ENCODE measurements around the gene EXT2.

EXT2 gene

GRCh38 chr11:44128729-44129128 is 33.3 kb downstream of the EXT2 start:
- H3K27ac ChIP-seq = no peak overlapping the region
- DNase-seq (ENCODE audit: low read depth, low spot score) = no peak

- no peak for DNase-seq (ENCODE audit: low read depth, low spot score)
- no peak overlapping the region for H3K27ac ChIP-seq
Measured at GRCh38 chr11:44130751-44131150, 35.3 kb downstream of the EXT2 start.

- no peak for DNase-seq (ENCODE audit: low read depth, low spot score)
- H3K27ac ChIP-seq = no peak overlapping the region
Measured at GRCh38 chr11:44133335-44133946, 38.0 kb downstream of the EXT2 start.

GRCh38 chr11:44134625-44135024 is 39.1 kb downstream of the EXT2 start:
- H3K27ac ChIP-seq = no peak overlapping the region
- no peak for DNase-seq (ENCODE audit: low read depth, low spot score)

GRCh38 chr11:44136176-44136945 is 40.9 kb downstream of the EXT2 start:
- H3K27ac ChIP-seq = no peak overlapping the region
- DNase-seq (ENCODE audit: low read depth, low spot score) = no peak

GRCh38 chr11:44137057-44137456 is 41.6 kb downstream of the EXT2 start:
- no peak for DNase-seq (ENCODE audit: low read depth, low spot score)
- H3K27ac ChIP-seq = no peak overlapping the region

- DNase-seq (ENCODE audit: low read depth, low spot score) = no peak
- no peak overlapping the region for H3K27ac ChIP-seq
Measured at GRCh38 chr11:44138286-44138685, 42.8 kb downstream of the EXT2 start.

GRCh38 chr11:44138980-44139379 is 43.5 kb downstream of the EXT2 start:
- no peak overlapping the region for H3K27ac ChIP-seq
- no peak for DNase-seq (ENCODE audit: low read depth, low spot score)

- no peak for DNase-seq (ENCODE audit: low read depth, low spot score)
- H3K27ac ChIP-seq = no peak overlapping the region
Measured at GRCh38 chr11:44139565-44140330, 44.3 kb downstream of the EXT2 start.

GRCh38 chr11:44140372-44140771 is 44.9 kb downstream of the EXT2 start:
- no peak overlapping the region for H3K27ac ChIP-seq
- no peak for DNase-seq (ENCODE audit: low read depth, low spot score)

- no peak for DNase-seq (ENCODE audit: low read depth, low spot score)
- H3K27ac ChIP-seq = no peak overlapping the region
Measured at GRCh38 chr11:44140805-44141204, 45.3 kb downstream of the EXT2 start.

GRCh38 chr11:44143987-44144909 is 48.8 kb downstream of the EXT2 start:
- DNase-seq (ENCODE audit: low read depth, low spot score) = no peak
- H3K27ac ChIP-seq = no peak overlapping the region

- no peak for DNase-seq (ENCODE audit: low read depth, low spot score)
- no peak overlapping the region for H3K27ac ChIP-seq
Measured at GRCh38 chr11:44145011-44145775, 49.7 kb downstream of the EXT2 start.

- H3K27ac ChIP-seq = no peak overlapping the region
- DNase-seq (ENCODE audit: low read depth, low spot score) = no peak
Measured at GRCh38 chr11:44146931-44147330, 51.5 kb downstream of the EXT2 start.

GRCh38 chr11:44147751-44148150 is 52.3 kb downstream of the EXT2 start:
- no peak overlapping the region for H3K27ac ChIP-seq
- DNase-seq (ENCODE audit: low read depth, low spot score) = no peak

- DNase-seq (ENCODE audit: low read depth, low spot score) = no peak
- H3K27ac ChIP-seq = no peak overlapping the region
Measured at GRCh38 chr11:44149651-44150050, 54.2 kb downstream of the EXT2 start.

GRCh38 chr11:44150401-44150800 is 54.9 kb downstream of the EXT2 start:
- no peak overlapping the region for H3K27ac ChIP-seq
- no peak for DNase-seq (ENCODE audit: low read depth, low spot score)

GRCh38 chr11:44157019-44157418 is 61.5 kb downstream of the EXT2 start:
- no peak for DNase-seq (ENCODE audit: low read depth, low spot score)
- no peak overlapping the region for H3K27ac ChIP-seq

GRCh38 chr11:44158384-44158783 is 62.9 kb downstream of the EXT2 start:
- H3K27ac ChIP-seq = no peak overlapping the region

More at GRCh38 chr11:44158384-44158783, 62.9 kb downstream of the EXT2 start:
- DNase-seq (ENCODE audit: low read depth, low spot score) = no peak
